WI38 (cell line): ENCODE measurements around the gene BAIAP3.
A peak's percentile ranks its signal among the peaks of the same experiment; 100 is the strongest.
"Not testable (repeated sequence)": the region's sequence is repeated elsewhere in the genome, so short reads cannot be mapped to it uniquely, and the experiment has no call there.

ENCODE experiments used
- H3K4me3 ChIP-seq: 2 replicates; pipeline ENCODE4 v1.5.1; 2011; ENCODE audit warnings: low read depth, mild to moderate bottlenecking, control low read depth, low read length
- CTCF ChIP-seq: IDR thresholded peaks from 2 replicates; pipeline ENCODE4 v1.5.1; 2012; ENCODE audit warnings: low read depth, mild to moderate bottlenecking, control low read depth, low read length

BAIAP3 gene

GRCh38 chr16:1295465-1295864 is 38.0 kb upstream of the BAIAP3 start:
- no peak overlapping the region for H3K4me3 ChIP-seq
- no peak for TF ChIP-seq CTCF

GRCh38 chr16:1296688-1297017 is 36.8 kb upstream of the BAIAP3 start:
- not testable (repeated sequence) for H3K4me3 ChIP-seq

GRCh38 chr16:1297018-1297696 is 36.3 kb upstream of the BAIAP3 start:
- TF ChIP-seq CTCF = no peak
- H3K4me3 ChIP-seq = no peak overlapping the region

GRCh38 chr16:1298406-1298805 is 35.0 kb upstream of the BAIAP3 start:
- H3K4me3 ChIP-seq = no peak overlapping the region
- no peak for TF ChIP-seq CTCF

GRCh38 chr16:1299012-1299867 is 34.2 kb upstream of the BAIAP3 start:
- TF ChIP-seq CTCF = no peak
- no peak overlapping the region for H3K4me3 ChIP-seq

- no peak for TF ChIP-seq CTCF
Observed at GRCh38 chr16:1299868-1300203, 33.6 kb upstream of the BAIAP3 start.

GRCh38 chr16:1300664-1301476 is 32.6 kb upstream of the BAIAP3 start:
- H3K4me3 ChIP-seq = no peak overlapping the region
- peak; percentile 80 for TF ChIP-seq CTCF

More at GRCh38 chr16:1299868-1300203, 33.6 kb upstream of the BAIAP3 start:
- H3K4me3 ChIP-seq = no peak overlapping the region
